Measurements from ENCODE around the gene EPG5.

GRCh38 chr18:45821026-45821425, 146.1 kb downstream of the EPG5 start:
- TF ChIP-seq, protein P1, sequence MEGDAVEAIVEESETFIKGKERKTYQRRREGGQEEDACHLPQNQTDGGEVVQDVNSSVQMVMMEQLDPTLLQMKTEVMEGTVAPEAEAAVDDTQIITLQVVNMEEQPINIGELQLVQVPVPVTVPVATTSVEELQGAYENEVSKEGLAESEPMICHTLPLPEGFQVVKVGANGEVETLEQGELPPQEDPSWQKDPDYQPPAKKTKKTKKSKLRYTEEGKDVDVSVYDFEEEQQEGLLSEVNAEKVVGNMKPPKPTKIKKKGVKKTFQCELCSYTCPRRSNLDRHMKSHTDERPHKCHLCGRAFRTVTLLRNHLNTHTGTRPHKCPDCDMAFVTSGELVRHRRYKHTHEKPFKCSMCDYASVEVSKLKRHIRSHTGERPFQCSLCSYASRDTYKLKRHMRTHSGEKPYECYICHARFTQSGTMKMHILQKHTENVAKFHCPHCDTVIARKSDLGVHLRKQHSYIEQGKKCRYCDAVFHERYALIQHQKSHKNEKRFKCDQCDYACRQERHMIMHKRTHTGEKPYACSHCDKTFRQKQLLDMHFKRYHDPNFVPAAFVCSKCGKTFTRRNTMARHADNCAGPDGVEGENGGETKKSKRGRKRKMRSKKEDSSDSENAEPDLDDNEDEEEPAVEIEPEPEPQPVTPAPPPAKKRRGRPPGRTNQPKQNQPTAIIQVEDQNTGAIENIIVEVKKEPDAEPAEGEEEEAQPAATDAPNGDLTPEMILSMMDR (IDR thresholded peaks at IDR 0.05) = no peak
- TF ChIP-seq ZFX (IDR thresholded peaks at IDR 0.05; ENCODE audit: borderline replicate concordance) = no peak
